ENCODE results near the gene PKN2. TPM values are rescaled to one million over a fixed set of nuclear protein-coding genes. Genes with fewer than 3 reads are reported as not detected.
"Not testable (repeated sequence)": the region's sequence is repeated elsewhere in the genome, so short reads cannot be mapped to it uniquely, and the experiment has no call there.

PKN2 gene
- total RNA-seq, 1 experiment from 2014 or later = 32.5 TPM

- Histone ChIP-seq H3K4me1 (ENCODE audit: insufficient read depth, low read length) (no peaks in the 10 kb centered on the region), H4K20me1 (ENCODE audit: control insufficient read depth, insufficient read depth, insufficient read length) (no peaks in the 10 kb centered on the region), H3K79me2 (ENCODE audit: insufficient read depth, low read length) (peaks cover 4% of the 10 kb centered on the region; the same call in 1 of the 2 replicates), H3K9ac (ENCODE audit: extremely low read depth, insufficient read length, low read length) (no peak overlapping the region), H3K27me3 (ENCODE audit: insufficient read depth, low read length) (no peaks in the 10 kb centered on the region), H2BK15ac (ENCODE audit: low read depth, low read length) (no peak overlapping the region), H3K27ac (ENCODE audit: insufficient read length, low read depth, low read length) (no peak overlapping the region), H3K23me2 (ENCODE audit: insufficient read length, low read depth, low read length, poor library complexity, severe bottlenecking) (no peaks in the 10 kb centered on the region), H2BK12ac (ENCODE audit: insufficient read length, low read depth, low read length) (no peak overlapping the region), H3T11ph (ENCODE audit: low read length) (no peak overlapping the region), H3K79me1 (ENCODE audit: insufficient read depth, low read depth, low read length, poor library complexity, severe bottlenecking) (peaks cover 5% of the 10 kb centered on the region), H4K91ac (ENCODE audit: insufficient read length, low read depth, low read length) (no peak overlapping the region), H2AK5ac (ENCODE audit: insufficient read length, low read length) (no peak overlapping the region), H3K4ac (ENCODE audit: low read depth, low read length) (no peak overlapping the region), H2AFZ (ENCODE audit: low read length) (no peak overlapping the region), H4K5ac (ENCODE audit: insufficient read length, low read depth, low read length) (no peak overlapping the region), H3K4me2 (ENCODE audit: insufficient read depth, insufficient read length, low read length) (no peak overlapping the region), H2BK5ac (ENCODE audit: insufficient read length, low read length) (no peak overlapping the region), H3K14ac (ENCODE audit: insufficient read depth, low read length) (no peak overlapping the region), H2BK120ac (ENCODE audit: low read depth, low read length, poor library complexity, severe bottlenecking) (no peak overlapping the region), H4K8ac (replicated peaks; ENCODE audit: insufficient read length, low read depth, low read length) (no peak overlapping the region), H3K9me3 (ENCODE audit: control insufficient read depth, low read depth, low read length) (no peaks in the 10 kb centered on the region), H3K56ac (ENCODE audit: insufficient read length, low read depth, low read length) (no peak overlapping the region), H3K18ac (ENCODE audit: insufficient read length, low read depth, low read length) (no peak overlapping the region), H2BK20ac (ENCODE audit: low read depth, low read length, poor library complexity, severe bottlenecking) (no peak overlapping the region), H3K23ac (ENCODE audit: insufficient read length, low read depth, low read length) (no peak overlapping the region)
- no peak for DNase-seq
- peaks cover 8 to 14% (median 11%) of the 10 kb centered on the region in 3 experiments; a peak in 6 of 7 replicates for H3K36me3 Mint-ChIP-seq (ENCODE audit: insufficient read depth in 1 of 3, low read depth in 3 of 3)
- no peak overlapping the region for H3K27ac Mint-ChIP-seq
- WGBS (ENCODE audit: extremely low coverage, insufficient read length, low lambda C conversion rate) = no CpG with 5 or more reads among the region's 2 CpGs
- H3K4me3 Mint-ChIP-seq = no peak overlapping the region
- H3K27me3 Mint-ChIP-seq (ENCODE audit: low read depth) = no peaks in the 10 kb centered on the region
- no peak for TF ChIP-seq CTCF (conservative IDR thresholded peaks at IDR 0.05)
- peaks cover 11 to 14% of the 10 kb centered on the region in 2 experiments for H3K4me1 Mint-ChIP-seq
- no peaks in the 10 kb centered on the region for H3K9me3 Mint-ChIP-seq
Measured at GRCh38 chr1:88701275-88701674, 17.2 kb downstream of the PKN2 start.

- not testable (repeated sequence) for H2BK20ac ChIP-seq (ENCODE audit: low read depth, low read length, poor library complexity, severe bottlenecking); H3K9me3 ChIP-seq (ENCODE audit: control insufficient read depth, low read depth, low read length); H2AFZ ChIP-seq (ENCODE audit: low read length); DNase-seq; H3K79me1 ChIP-seq (ENCODE audit: insufficient read depth, low read depth, low read length, poor library complexity, severe bottlenecking); H3K27me3 Mint-ChIP-seq (ENCODE audit: low read depth); H3K4me2 ChIP-seq (ENCODE audit: insufficient read depth, insufficient read length, low read length); H2BK12ac ChIP-seq (ENCODE audit: insufficient read length, low read depth, low read length); H3K27me3 ChIP-seq (ENCODE audit: insufficient read depth, low read length); H2BK15ac ChIP-seq (ENCODE audit: low read depth, low read length); H3K4ac ChIP-seq (ENCODE audit: low read depth, low read length); H3K27ac ChIP-seq (ENCODE audit: insufficient read length, low read depth, low read length); H3K9me3 Mint-ChIP-seq; H3K23me2 ChIP-seq (ENCODE audit: insufficient read length, low read depth, low read length, poor library complexity, severe bottlenecking); H3K79me2 ChIP-seq (ENCODE audit: insufficient read depth, low read length); H4K20me1 ChIP-seq (ENCODE audit: control insufficient read depth, insufficient read depth, insufficient read length); H2BK5ac ChIP-seq (ENCODE audit: insufficient read length, low read length); H3K9ac ChIP-seq (ENCODE audit: extremely low read depth, insufficient read length, low read length); H4K91ac ChIP-seq (ENCODE audit: insufficient read length, low read depth, low read length); H3T11ph ChIP-seq (ENCODE audit: low read length); H2AK5ac ChIP-seq (ENCODE audit: insufficient read length, low read length); H3K4me1 ChIP-seq (ENCODE audit: insufficient read depth, low read length); H3K56ac ChIP-seq (ENCODE audit: insufficient read length, low read depth, low read length); H2BK120ac ChIP-seq (ENCODE audit: low read depth, low read length, poor library complexity, severe bottlenecking); H3K18ac ChIP-seq (ENCODE audit: insufficient read length, low read depth, low read length); H4K5ac ChIP-seq (ENCODE audit: insufficient read length, low read depth, low read length); H4K8ac ChIP-seq (replicated peaks; ENCODE audit: insufficient read length, low read depth, low read length); H3K4me3 Mint-ChIP-seq; H3K14ac ChIP-seq (ENCODE audit: insufficient read depth, low read length); H3K23ac ChIP-seq (ENCODE audit: insufficient read length, low read depth, low read length)
- Mint-ChIP-seq H3K36me3 (ENCODE audit: insufficient read depth in 1 of 3, low read depth in 3 of 3) (peaks cover 8 to 14% (median 11%) of the 10 kb centered on the region in 3 experiments; a peak in 6 of 7 replicates), H3K4me1 (peaks cover 11 to 12% of the 10 kb centered on the region in 2 experiments), H3K27ac (peak overlapping the region in 1 of 3 experiments; percentile 70; a peak in 1 of 7 replicates)
- WGBS (ENCODE audit: extremely low coverage, insufficient read length, low lambda C conversion rate) = no CpG with 5 or more reads among the region's 5 CpGs
Measured at GRCh38 chr1:88701793-88702192, 17.7 kb downstream of the PKN2 start.
